ENCODE data around the gene EXOC3L2.

- TF ChIP-seq, protein P1, sequence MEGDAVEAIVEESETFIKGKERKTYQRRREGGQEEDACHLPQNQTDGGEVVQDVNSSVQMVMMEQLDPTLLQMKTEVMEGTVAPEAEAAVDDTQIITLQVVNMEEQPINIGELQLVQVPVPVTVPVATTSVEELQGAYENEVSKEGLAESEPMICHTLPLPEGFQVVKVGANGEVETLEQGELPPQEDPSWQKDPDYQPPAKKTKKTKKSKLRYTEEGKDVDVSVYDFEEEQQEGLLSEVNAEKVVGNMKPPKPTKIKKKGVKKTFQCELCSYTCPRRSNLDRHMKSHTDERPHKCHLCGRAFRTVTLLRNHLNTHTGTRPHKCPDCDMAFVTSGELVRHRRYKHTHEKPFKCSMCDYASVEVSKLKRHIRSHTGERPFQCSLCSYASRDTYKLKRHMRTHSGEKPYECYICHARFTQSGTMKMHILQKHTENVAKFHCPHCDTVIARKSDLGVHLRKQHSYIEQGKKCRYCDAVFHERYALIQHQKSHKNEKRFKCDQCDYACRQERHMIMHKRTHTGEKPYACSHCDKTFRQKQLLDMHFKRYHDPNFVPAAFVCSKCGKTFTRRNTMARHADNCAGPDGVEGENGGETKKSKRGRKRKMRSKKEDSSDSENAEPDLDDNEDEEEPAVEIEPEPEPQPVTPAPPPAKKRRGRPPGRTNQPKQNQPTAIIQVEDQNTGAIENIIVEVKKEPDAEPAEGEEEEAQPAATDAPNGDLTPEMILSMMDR (IDR thresholded peaks at IDR 0.05): no peak
- TF ChIP-seq POLR2A (IDR thresholded peaks at IDR 0.05) (no peak), POLR2AphosphoS5 (IDR thresholded peaks at IDR 0.05; ENCODE audit: insufficient read depth in 1 of 2, low read depth in 1 of 2) (no peak)
These were observed 80.5 kb downstream of the EXOC3L2 start for GRCh38 chr19:45164577-45165335.
